C4-2B (cell line): Measurements from ENCODE around the gene LRRFIP1.

Experiments used
- ZFX ChIP-seq: fragments of 450-650 bp; IDR thresholded peaks from 2 replicates; pipeline ENCODE4 v1.6.1; 2017
- TF ChIP-seq, protein P1 (sequence below): fragments of 450-650 bp; conservative IDR thresholded peaks from 2 replicates; pipeline ENCODE4 v1.5.1; 2017; ENCODE audit warnings: mild to moderate bottlenecking

DNA sequence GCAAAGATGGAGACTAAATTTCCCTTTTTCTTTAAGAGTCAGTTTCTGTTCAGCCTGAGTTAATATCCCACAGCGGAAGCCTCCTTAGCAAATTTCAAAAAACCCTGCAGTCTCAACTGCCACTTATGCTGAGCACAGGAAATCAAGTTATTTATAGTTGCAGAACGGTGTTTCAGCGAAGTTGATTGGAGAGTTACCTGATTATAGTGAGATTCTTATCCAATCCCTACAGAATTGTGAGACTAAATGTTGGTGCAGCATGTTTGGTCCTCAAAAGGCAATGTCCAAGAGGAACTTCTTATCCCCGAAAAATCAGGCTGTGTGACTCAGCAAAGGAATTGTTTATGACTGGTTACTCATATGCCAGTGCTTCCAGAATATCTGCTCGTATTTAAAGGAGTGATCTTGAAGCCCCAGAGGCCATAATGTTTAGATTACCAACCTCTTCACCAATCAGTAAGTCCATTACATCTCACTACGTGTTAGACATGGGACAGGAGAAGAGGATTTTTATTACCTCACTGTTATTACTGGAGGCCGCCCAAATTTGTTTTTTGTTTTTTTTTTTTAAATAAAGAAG is 67.9 kb downstream of the LRRFIP1 start:
- TF ChIP-seq, protein P1, sequence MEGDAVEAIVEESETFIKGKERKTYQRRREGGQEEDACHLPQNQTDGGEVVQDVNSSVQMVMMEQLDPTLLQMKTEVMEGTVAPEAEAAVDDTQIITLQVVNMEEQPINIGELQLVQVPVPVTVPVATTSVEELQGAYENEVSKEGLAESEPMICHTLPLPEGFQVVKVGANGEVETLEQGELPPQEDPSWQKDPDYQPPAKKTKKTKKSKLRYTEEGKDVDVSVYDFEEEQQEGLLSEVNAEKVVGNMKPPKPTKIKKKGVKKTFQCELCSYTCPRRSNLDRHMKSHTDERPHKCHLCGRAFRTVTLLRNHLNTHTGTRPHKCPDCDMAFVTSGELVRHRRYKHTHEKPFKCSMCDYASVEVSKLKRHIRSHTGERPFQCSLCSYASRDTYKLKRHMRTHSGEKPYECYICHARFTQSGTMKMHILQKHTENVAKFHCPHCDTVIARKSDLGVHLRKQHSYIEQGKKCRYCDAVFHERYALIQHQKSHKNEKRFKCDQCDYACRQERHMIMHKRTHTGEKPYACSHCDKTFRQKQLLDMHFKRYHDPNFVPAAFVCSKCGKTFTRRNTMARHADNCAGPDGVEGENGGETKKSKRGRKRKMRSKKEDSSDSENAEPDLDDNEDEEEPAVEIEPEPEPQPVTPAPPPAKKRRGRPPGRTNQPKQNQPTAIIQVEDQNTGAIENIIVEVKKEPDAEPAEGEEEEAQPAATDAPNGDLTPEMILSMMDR: no peak
- no peak for TF ChIP-seq ZFX
